T-helper 22 cell (primary cell): ENCODE measurements around the gene TAPBP.
"Not testable (repeated sequence)": the region's sequence is repeated elsewhere in the genome, so short reads cannot be mapped to it uniquely, and the experiment has no call there.

Experiments
- DNase-seq: peaks from one replicate; pipeline ENCODE4 v3.0.0-alpha.2; 2020; ENCODE audit warnings: low read depth

The TAPBP gene

DNA sequence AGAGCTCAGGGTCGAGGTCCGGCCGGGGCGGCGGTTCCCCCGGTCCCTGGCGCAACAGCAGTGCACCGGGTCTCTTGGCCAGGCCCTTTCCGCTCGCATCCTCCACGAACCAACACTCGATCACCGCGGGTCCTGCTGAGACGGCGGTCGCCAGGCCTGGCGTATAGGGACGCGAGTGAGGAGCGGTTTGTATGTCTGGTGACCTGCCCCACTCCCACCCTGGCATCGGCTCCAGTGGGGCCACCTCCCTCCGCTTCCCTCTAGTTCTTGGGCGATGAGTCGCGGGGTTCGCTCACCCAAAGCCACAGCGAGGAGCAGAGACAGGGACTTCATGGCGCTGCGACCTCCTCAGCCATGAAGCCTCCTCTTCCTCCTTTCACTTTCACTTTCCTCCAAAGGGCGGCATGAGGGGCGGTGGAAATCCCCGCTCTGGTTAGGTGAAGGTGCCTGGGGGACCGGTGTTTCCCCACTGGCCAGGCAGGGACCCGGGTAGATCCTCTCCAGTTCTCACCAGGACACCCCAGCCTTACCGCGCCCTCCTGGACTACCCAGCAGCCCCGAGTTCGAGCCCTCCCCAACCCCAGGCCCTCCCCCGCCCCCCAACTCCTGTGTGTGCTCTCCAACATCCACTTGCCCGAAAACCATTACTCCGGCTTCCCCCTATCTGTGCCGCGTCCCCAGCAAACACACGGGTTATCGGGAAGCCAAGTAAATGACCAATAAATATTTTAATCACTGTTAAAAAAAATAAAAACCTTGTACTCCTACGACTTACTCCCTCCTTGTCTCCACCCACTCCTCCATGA lies at the start of gene TAPBP:
TSS of gene TAPBP (minus strand) at position 370 of the 806 bp plus-strand sequence. CDS start at position 333, 37 bp downstream.
- peak; percentile 82 for DNase-seq

- DNase-seq = not testable (repeated sequence)
Observed at GRCh38 chr6:33363486-33363885, 49.6 kb upstream of the TAPBP start.

DNA sequence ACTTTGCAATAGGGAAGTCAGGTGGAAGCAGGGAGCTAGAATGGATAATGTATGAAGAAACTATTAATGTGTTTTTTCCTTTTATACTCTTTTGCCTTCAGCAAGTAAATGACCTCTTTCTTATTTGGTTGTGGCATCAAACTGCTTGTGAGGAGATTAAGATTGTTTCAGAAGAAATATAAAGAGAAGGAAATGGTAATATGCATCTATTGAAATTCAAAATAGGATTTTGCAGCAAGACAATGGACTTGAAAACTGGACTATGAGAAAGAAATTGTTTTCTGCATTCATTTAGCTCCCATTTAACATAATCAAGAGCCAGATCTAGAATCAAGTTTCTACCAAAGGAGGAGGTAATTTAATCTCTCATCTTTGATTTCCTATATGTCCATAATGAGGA lies 45.5 kb upstream of the TAPBP start:
- no peak for DNase-seq

GRCh38 chr6:33357160-33357871 lies 43.4 kb upstream of the TAPBP start:
- not testable (repeated sequence) for DNase-seq

DNA sequence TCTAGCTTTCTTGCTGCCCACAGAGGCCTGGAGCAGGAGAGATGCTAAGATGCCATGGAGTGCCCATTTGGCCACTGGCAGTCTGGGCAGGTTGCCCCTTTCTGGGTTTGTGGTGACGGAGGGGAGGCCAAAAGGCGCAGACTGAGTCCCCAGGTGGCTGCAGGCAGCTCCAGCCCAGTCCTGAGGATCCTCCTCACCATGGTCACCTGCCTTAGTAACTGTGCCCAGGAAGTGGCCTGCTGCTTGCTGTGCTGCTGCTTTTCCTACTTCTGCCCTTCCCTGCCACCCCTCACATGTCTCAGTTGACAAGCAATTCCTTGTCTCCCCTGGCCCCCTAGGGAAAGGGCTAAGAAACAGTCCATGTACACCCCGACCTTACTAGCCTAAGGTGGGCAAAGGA lies 42.4 kb upstream of the TAPBP start:
- DNase-seq = no peak

- DNase-seq = not testable (repeated sequence)
Observed at GRCh38 chr6:33355860-33356259, 42.0 kb upstream of the TAPBP start.

DNA sequence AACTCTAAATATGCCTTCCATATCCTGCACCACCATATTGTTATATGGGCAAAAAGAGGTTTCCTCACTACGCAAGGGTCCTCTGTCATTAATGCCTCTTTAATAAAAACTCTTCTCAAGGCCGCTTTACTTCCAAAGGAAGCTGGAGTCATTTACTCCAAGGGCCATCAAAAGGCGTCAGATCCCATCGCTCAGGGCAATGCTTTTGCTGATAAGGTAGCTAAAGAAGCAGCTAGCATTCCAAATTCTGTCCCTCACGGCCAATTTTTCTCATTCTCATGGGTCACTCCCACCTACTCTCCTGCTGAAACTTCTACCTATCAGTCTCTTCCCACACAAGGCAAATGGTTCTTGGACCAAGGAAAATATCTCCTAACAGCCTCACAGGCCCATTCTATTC lies 33.9 kb upstream of the TAPBP start:
- DNase-seq = no peak

- DNase-seq = not testable (repeated sequence)
Observed at GRCh38 chr6:33346972-33347371, 33.1 kb upstream of the TAPBP start.

GRCh38 chr6:33344701-33345697 lies 31.1 kb upstream of the TAPBP start:
- DNase-seq = peak; percentile 61

DNA sequence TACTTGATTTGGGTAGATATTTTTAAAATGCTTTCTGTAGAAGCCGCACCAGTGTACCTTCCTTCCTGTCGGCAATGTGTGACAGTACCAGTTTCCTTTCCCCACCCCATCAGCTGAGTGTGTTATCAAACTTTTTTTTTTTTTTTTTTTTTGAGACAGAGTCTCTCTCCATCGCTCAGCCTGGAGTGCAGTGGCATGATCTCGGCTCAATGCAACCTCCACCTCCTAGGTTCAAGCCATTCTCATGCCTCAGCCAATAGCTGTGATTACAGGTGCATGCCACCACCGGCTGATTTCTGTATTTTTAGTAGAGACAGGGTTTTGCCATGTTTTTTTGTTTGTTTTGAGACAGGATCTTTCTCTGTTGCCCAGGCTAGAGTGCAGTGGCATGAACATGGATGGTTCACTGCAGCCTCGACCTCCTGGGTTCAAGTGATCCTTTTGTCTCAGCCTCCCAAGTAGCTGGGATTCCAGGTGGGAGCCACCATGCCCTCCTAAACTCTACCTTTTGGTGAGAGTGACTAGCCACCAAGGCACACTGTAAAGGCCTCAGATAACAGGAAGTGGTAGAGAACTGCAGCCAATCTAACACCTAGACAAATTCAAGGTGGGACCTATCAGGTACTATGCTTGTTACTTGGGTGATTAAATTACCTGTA lies 30.2 kb upstream of the TAPBP start:
- peak; percentile 65 for DNase-seq

DNA sequence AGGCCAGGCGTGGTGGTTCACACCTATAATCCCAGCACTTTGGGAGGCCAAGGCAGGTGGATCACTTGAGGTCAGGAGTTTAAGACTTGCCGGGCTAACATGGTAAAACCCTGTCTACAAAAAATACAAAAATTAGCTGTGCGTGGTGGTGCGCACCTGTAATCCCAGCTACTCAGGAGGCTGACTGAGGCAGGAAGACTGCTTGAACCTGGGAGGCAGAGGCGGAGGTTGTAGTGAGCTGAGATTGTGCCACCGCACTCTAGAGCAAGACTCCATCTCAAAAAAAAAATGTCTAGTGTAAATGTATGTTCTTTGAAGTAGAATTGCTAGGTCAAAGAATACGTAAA lies 29.7 kb upstream of the TAPBP start:
- not testable (repeated sequence) for DNase-seq

DNA sequence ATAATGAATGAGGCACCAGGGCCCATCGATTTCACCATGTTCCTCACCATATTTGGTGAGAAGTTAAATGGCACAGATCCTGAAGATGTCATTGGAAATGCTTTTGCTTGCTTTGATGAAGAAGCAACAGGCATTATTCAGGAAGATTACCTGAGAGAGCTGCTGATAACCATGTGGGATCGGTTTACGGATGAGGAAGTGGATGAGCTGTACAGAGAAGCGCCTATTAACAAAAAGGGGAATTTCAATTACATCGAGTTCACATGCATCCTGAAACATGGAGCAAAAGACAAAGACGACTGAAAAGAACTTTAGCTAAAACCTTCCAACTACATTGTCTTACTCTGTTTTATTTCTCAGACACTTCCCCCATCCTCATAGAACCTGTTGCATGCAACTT lies 25.3 kb upstream of the TAPBP start:
- DNase-seq = no peak

GRCh38 chr6:33336495-33336894 lies 22.6 kb upstream of the TAPBP start:
- no peak for DNase-seq

- DNase-seq = no peak
Observed at GRCh38 chr6:33335916-33336315, 22.0 kb upstream of the TAPBP start.

- no peak for DNase-seq
Observed at GRCh38 chr6:33333666-33334065, 19.8 kb upstream of the TAPBP start.

DNA sequence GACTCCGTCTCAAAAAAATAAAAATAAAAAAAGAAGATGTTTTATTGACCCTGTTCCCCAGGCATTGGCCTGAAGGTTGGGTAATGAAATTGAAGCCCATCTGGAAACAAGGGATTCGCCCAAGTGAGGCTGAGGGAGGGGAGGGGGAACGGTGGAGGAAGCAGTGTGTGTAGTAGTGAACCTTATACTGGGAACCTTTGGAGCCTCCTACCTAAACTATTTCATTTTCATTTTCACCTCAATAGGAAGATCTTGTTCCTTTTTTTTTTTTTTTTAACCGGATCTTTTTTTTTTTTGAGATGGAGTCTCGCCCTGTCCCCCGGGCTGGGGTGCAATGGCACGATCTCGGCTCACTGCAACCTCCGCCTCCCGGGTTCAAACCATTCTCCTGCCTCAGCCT lies 16.9 kb upstream of the TAPBP start:
- no peak for DNase-seq

GRCh38 chr6:33329058-33329457 lies 15.2 kb upstream of the TAPBP start:
- no peak for DNase-seq

- DNase-seq = no peak
Observed at GRCh38 chr6:33324125-33324524, 10.2 kb upstream of the TAPBP start.

- no peak for DNase-seq
Observed at GRCh38 chr6:33323623-33323948, 9.7 kb upstream of the TAPBP start.

DNA sequence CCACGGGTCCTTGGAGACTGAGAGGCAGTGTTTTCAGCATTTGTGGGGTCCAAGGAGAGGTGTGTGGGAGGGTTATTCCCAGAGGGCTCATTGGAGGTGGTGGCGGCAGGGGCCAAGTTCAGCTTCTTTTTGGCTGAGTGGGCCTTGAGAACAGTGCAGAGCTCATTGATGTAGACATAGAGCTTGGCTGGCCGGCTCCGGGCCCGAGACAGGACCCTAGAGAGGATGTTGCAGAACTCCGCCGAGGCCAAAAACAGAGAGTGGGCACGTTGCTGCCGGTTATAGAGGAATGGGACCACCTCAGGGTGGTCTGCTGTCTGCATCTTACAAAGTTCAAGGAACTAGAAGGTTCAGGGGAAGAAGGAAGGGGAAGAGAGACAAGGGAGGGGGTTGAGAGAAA lies 7.3 kb upstream of the TAPBP start:
- no peak for DNase-seq

DNA sequence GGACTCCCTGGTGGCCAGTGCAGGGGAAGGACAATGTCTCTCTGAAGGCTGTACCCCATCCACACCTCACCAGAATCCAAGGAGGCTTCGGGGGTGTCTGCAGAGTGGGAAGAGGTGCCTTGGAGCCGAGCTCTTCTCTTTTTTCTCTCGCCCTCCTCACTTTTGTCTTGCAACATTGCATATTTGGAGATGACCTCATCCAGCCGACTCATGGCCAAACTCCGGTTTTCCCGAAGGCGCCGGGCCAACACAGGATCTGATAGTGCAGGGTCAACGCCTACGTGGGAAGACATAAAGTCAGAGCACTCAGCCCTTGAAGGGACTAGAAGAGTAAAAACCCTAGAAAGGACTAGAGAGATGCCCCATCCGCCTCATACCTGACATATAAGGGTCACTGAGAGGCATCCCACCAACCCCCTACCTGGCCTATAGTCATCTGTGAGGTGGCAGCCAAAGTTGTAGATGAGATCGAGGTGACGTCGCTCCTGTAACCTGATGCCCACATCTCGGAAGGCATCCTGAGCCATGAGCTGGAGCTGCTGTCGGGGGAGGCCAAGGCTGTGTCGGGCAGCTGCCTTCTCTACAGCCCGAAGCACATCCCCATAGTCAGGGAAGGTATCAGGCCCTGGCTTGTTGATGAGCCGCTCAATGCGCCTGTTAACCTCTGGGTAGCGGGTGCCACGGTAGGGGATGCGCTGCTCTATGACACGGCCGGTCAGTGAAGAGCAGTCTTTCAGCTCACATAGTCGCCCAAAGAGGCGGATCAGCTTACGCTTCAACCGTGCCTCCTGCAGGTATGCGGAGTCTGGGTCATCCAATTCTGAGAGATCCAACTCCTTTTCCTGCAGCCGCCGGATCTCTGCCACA lies 6.7 kb upstream of the TAPBP start:
- no peak for DNase-seq
